Neural progenitor cell (in vitro differentiated cells): Measurements from ENCODE around the gene HNRNPLL. TPM values are rescaled to one million over a fixed set of nuclear protein-coding genes. Genes with fewer than 3 reads are reported as not detected.

Experiments
- DNase-seq: peaks from one replicate; pipeline ENCODE4 v3.0.0-alpha.2; 2016; ENCODE audit warnings: low spot score
- H2AFZ ChIP-seq: fragments of 200-600 bp; sonication (generic); replicated peaks from 2 replicates; pipeline ENCODE4 v1.6.1; 2016; ENCODE audit warnings: antibody characterized with exemption
- H3F3A ChIP-seq: fragments of 200-600 bp; sonication (generic); 2 replicates; pipeline ENCODE4 v1.6.1; 2016; ENCODE audit warnings: antibody characterized with exemption, low read depth
- H3K27ac ChIP-seq: fragments of 200-600 bp; sonication (generic); 2 replicates; pipeline ENCODE4 v1.5.1; 2016; ENCODE audit warnings: mild to moderate bottlenecking
- H3K27me3 ChIP-seq: fragments of 200-600 bp; sonication (generic); 2 replicates; pipeline ENCODE4 v1.6.1; 2016; ENCODE audit warnings: mild to moderate bottlenecking, moderate library complexity
- H3K36me3 ChIP-seq: fragments of 200-600 bp; sonication (generic); 2 replicates; pipeline ENCODE4 v1.5.1; 2016
- H3K4me1 ChIP-seq: fragments of 200-600 bp; sonication (generic); 2 replicates; pipeline ENCODE4 v1.6.1; 2016; ENCODE audit warnings: mixed run types
- H3K4me2 ChIP-seq: fragments of 200-600 bp; sonication (generic); 2 replicates; pipeline ENCODE4 v1.6.1; 2016
- H3K4me3 ChIP-seq: fragments of 200-600 bp; sonication (generic); 2 replicates; pipeline ENCODE4 v1.5.1; 2016
- H3K79me2 ChIP-seq: fragments of 200-600 bp; sonication (generic); 2 replicates; pipeline ENCODE4 v1.6.1; 2016; ENCODE audit warnings: low read depth
- H3K9ac ChIP-seq: fragments of 200-600 bp; sonication (generic); 2 replicates; pipeline ENCODE4 v1.6.1; 2016
- H3K9me3 ChIP-seq: fragments of 200-600 bp; sonication (generic); 2 replicates; pipeline ENCODE4 v1.5.1; 2016; ENCODE audit warnings: low read depth
- H4K20me1 ChIP-seq: fragments of 200-600 bp; sonication (generic); 2 replicates; pipeline ENCODE4 v1.6.1; 2016; ENCODE audit warnings: low read depth
- H3K27ac Mint-ChIP-seq: 3 replicates; pipeline ENCODE4 v1.8.0; 2021; ENCODE audit warnings: mixed read lengths
- H3K27me3 Mint-ChIP-seq: 2 replicates; pipeline ENCODE4 v1.8.0; 2022; ENCODE audit warnings: low read depth, mild to moderate bottlenecking, inconsistent platforms, moderate library complexity, mixed read lengths; ENCODE audit not compliant: insufficient read depth
- H3K36me3 Mint-ChIP-seq: 3 replicates; pipeline ENCODE4 v1.8.0; 2021; ENCODE audit warnings: mixed read lengths
- H3K4me1 Mint-ChIP-seq: 3 replicates; pipeline ENCODE4 v1.8.0; 2021; ENCODE audit warnings: mixed read lengths
- H3K4me3 Mint-ChIP-seq: 3 replicates; pipeline ENCODE4 v1.8.0; 2021; ENCODE audit warnings: mild to moderate bottlenecking, moderate library complexity, mixed read lengths
- H3K9me3 Mint-ChIP-seq: 3 replicates; pipeline ENCODE4 v1.8.0; 2020; ENCODE audit warnings: mixed read lengths
- CTCF ChIP-seq: fragments of 200-600 bp; sonication (generic); IDR thresholded peaks from 2 replicates; pipeline ENCODE4 v1.5.1; 2017; ENCODE audit warnings: antibody characterized with exemption, mild to moderate bottlenecking
- EZH2 ChIP-seq: fragments of 200-600 bp; sonication (generic); IDR thresholded peaks from 2 replicates; pipeline ENCODE4 v1.6.1; 2017; ENCODE audit warnings: antibody characterized with exemption, mild to moderate bottlenecking, moderate library complexity
- EZH2phosphoT487 ChIP-seq: fragments of 200-600 bp; sonication (generic); IDR thresholded peaks from 2 replicates; pipeline ENCODE4 v1.6.1; 2017; ENCODE audit warnings: antibody characterized with exemption
- total RNA-seq: library from RNA; depleted of rRNA; stranded (reverse); fragments of >200 nt; gene quantifications from 2 replicates; pipeline ENCODE4 v1.2.3, GENCODE V29; 2015; ENCODE audit warnings: low replicate concordance

The HNRNPLL gene
- total RNA-seq, 1 donor from 2014 or later: 109 TPM

GRCh38 chr2:38528534-38528933 lies 74.2 kb downstream of the HNRNPLL start:
- Histone ChIP-seq H4K20me1 (no peaks in the 10 kb centered on the region), H3K9me3 (no peaks in the 10 kb centered on the region), H3K36me3 (no peaks in the 10 kb centered on the region), H3K27me3 (peaks cover 6% of the 10 kb centered on the region), H3K9ac (no peak overlapping the region), H2AFZ (no peak overlapping the region), H3K4me1 (no peaks in the 10 kb centered on the region), H3F3A (no peaks in the 10 kb centered on the region), H3K79me2 (no peaks in the 10 kb centered on the region), H3K4me2 (peak overlapping the region; percentile 75), H3K4me3 (no peak overlapping the region), H3K27ac (no peak overlapping the region)
- TF ChIP-seq EZH2phosphoT487 (no peak), EZH2 (no peak), CTCF (no peak)
- Mint-ChIP-seq H3K4me3 (peak overlapping the region; percentile 71), H3K4me1 (peaks cover 14% of the 10 kb centered on the region), H3K36me3 (no peaks in the 10 kb centered on the region), H3K27ac (no peak overlapping the region), H3K9me3 (no peaks in the 10 kb centered on the region), H3K27me3 (peaks cover 7% of the 10 kb centered on the region)
- no peak for DNase-seq

DNA sequence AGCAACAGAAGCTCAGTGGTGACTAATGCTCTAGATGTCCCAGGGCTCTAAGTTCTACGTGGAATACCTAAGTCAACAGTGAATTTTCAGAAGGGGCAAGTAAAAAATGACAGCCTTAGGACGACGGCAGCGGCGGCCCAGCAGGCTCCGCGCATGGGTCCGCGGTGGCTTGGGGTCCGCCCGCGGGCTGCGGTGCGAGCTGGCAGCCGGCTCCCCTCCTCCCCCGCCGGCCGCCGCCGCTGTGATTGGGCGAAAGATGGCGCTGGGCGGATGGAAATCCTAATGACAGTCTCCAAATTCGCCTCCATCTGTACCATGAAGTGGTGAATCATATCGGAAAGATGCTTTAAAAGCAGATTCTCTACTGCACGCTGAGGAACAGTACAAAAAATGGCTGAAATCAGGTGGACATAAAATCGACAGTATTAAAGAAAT lies 74.7 kb downstream of the HNRNPLL start:
- H4K20me1 ChIP-seq: no peaks in the 10 kb centered on the region
- H3K4me1 ChIP-seq: peaks cover 5% of the 10 kb centered on the region
- peaks cover 6% of the 10 kb centered on the region for H3K27me3 ChIP-seq
- Mint-ChIP-seq H3K36me3 (no peaks in the 10 kb centered on the region), H3K4me1 (peaks cover 19% of the 10 kb centered on the region), H3K4me3 (peak overlapping the region; percentile 74), H3K27me3 (peaks cover 7% of the 10 kb centered on the region), H3K27ac (no peak overlapping the region), H3K9me3 (no peaks in the 10 kb centered on the region)
- H3K9me3 ChIP-seq: no peaks in the 10 kb centered on the region
- no peaks in the 10 kb centered on the region for H3F3A ChIP-seq
- peak overlapping the region; percentile 75 for H2AFZ ChIP-seq
- no peak overlapping the region for H3K9ac ChIP-seq
- peak; percentile 78 for DNase-seq
- H3K36me3 ChIP-seq: no peaks in the 10 kb centered on the region
- peak overlapping the region; percentile 37 for H3K4me3 ChIP-seq
- peak overlapping the region; percentile 75 for H3K4me2 ChIP-seq
- no peak overlapping the region for H3K27ac ChIP-seq
- TF ChIP-seq EZH2: no peak
- TF ChIP-seq CTCF: peak; percentile 14
- H3K79me2 ChIP-seq: no peaks in the 10 kb centered on the region

- Histone ChIP-seq H3K36me3 (no peaks in the 10 kb centered on the region), H3K27ac (no peak overlapping the region), H3K9ac (no peak overlapping the region), H3K4me2 (peak overlapping the region; percentile 75), H3K4me1 (peaks cover 7% of the 10 kb centered on the region), H3K27me3 (peaks cover 6% of the 10 kb centered on the region), H3K4me3 (peak overlapping the region; percentile 37), H3F3A (no peaks in the 10 kb centered on the region), H3K9me3 (no peaks in the 10 kb centered on the region), H4K20me1 (no peaks in the 10 kb centered on the region), H3K79me2 (no peaks in the 10 kb centered on the region), H2AFZ (peak overlapping the region; percentile 75)
- peaks cover 6% of the 10 kb centered on the region for H3K27me3 Mint-ChIP-seq
- no peaks in the 10 kb centered on the region for H3K36me3 Mint-ChIP-seq
- H3K9me3 Mint-ChIP-seq: no peaks in the 10 kb centered on the region
- TF ChIP-seq CTCF: no peak
- no peak for TF ChIP-seq EZH2
- no peak for TF ChIP-seq EZH2phosphoT487
- H3K4me3 Mint-ChIP-seq: peak overlapping the region; percentile 51
- H3K27ac Mint-ChIP-seq: no peak overlapping the region
- peaks cover 22% of the 10 kb centered on the region for H3K4me1 Mint-ChIP-seq
- no peak for DNase-seq
Measured at GRCh38 chr2:38527338-38528007, 75.3 kb downstream of the HNRNPLL start.
